Measurements from ENCODE around the gene PAM16. TPM values are rescaled to one million over a fixed set of nuclear protein-coding genes. Genes with fewer than 3 reads are reported as not detected.

Gene PAM16
- total and polyA plus RNA-seq, 2 of the 8 experiments (the other 6 are each of a cell fraction or from before 2014, with no cell fraction given): 78.3 to 198 TPM

DNA sequence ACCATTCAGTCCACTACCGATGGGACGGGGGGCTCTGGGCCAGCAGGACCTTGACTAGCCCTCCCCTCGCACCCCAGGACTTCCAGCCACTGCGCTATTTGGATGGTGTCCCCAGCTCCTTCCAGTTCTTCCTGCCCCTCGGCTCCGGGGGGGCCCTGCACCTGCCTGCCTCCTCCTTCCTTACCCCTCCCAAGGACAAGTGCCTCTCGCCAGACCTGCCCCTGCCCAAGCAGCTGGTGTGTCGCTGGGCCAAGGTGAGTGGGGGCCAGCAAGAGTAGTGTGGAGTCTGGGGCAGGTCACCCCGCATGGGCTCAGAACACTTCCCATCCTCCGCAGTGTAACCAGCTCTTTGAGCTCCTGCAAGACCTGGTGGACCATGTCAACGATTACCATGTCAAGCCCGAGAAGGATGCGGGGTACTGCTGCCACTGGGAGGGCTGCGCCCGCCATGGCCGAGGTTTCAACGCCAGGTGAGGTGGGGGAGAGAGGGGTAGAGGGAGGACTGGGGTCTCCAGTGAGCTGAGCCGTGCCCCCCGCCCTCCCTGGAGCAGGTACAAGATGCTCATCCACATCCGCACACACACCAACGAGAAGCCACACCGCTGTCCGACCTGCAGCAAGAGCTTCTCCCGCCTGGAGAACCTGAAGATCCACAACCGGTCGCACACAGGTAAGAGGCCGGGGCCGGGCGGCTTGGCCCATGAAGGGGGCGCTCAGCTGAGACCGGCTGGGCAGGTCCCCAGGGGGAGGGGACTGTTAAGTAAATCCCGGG lies 16.2 kb downstream of the PAM16 start:
- H3K23me2 ChIP-seq (ENCODE audit: low read depth, low read length): no peaks in the 10 kb centered on the region
- no peak for DNase-seq (ENCODE audit: low read depth in 1 of 2, low spot score in 2 of 2)
- H4K20me1 ChIP-seq (replicated peaks in 1 of 2; ENCODE audit: control insufficient read depth in 1 of 2, insufficient read depth in 2 of 2, low read length in 2 of 2): peaks cover 9 to 23% of the 10 kb centered on the region in 2 experiments
- no peak overlapping the region for H3K18ac ChIP-seq (ENCODE audit: extremely low read depth, low read length)
- no peak overlapping the region for H2BK120ac ChIP-seq (replicated peaks; ENCODE audit: low read depth, low read length)
- H3K27ac ChIP-seq (ENCODE audit: low read depth, low read length): no peak overlapping the region
- H2BK5ac ChIP-seq (ENCODE audit: low read depth, low read length): no peak overlapping the region
- H3K79me1 ChIP-seq (ENCODE audit: low read depth, low read length): peaks cover 3% of the 10 kb centered on the region
- H2BK15ac ChIP-seq (ENCODE audit: low read length): no peak overlapping the region
- no peak overlapping the region for H3K4ac ChIP-seq (replicated peaks; ENCODE audit: insufficient read length, low read depth, low read length)
- no peak overlapping the region for H4K5ac ChIP-seq (ENCODE audit: insufficient read length, low read depth, low read length)
- no peak overlapping the region for H2AK5ac ChIP-seq (ENCODE audit: low read depth, low read length)
- H3K27me3 ChIP-seq (replicated peaks in 1 of 4; ENCODE audit: control insufficient read depth in 3 of 4, extremely low read depth in 1 of 4, insufficient read depth in 3 of 4, low read length in 3 of 4): no peaks in the 10 kb centered on the region
- H4K91ac ChIP-seq (replicated peaks; ENCODE audit: insufficient read length, low read length): no peak overlapping the region
- no peaks in the 10 kb centered on the region; a peak in 3 of 7 replicates for H3K4me1 ChIP-seq (replicated peaks in 1 of 4; ENCODE audit: control insufficient read depth in 3 of 4, insufficient read depth in 4 of 4, low read length in 3 of 4)
- no peak overlapping the region for H3K4me2 ChIP-seq (ENCODE audit: insufficient read depth in 1 of 2, low read depth in 2 of 2, low read length in 2 of 2)
- no peak overlapping the region for H3K4me3 ChIP-seq (ENCODE audit: extremely low read depth in 1 of 4, insufficient read depth in 2 of 4, low read depth in 3 of 4, low read length in 4 of 4)
- no peak overlapping the region for H2AFZ ChIP-seq (ENCODE audit: low read length)
- no peak overlapping the region for H3K9ac ChIP-seq (replicated peaks in 1 of 4; ENCODE audit: extremely low read depth in 1 of 4, low read depth in 3 of 4, low read length in 3 of 4)
- H3K79me2 ChIP-seq (ENCODE audit: control insufficient read depth in 1 of 2, insufficient read depth in 2 of 2, low read length in 2 of 2): 0 out of 4 replicates have a peak, but pooled peaks cover 0 to 3% of the 10 kb centered on the region in 2 experiments
- H3K23ac ChIP-seq (ENCODE audit: insufficient read length): no peak overlapping the region
- H2BK20ac ChIP-seq (ENCODE audit: low read length): no peak overlapping the region
- H3K56ac ChIP-seq (replicated peaks; ENCODE audit: insufficient read length, low read depth, low read length): no peak overlapping the region
- FAIRE-seq: no peak
- H3K14ac ChIP-seq (ENCODE audit: insufficient read length): no peak overlapping the region
- H3K36me3 ChIP-seq (ENCODE audit: control insufficient read depth in 2 of 4, insufficient read depth in 4 of 4, low read length in 3 of 4): peaks cover 0 to 6% (median 2%) of the 10 kb centered on the region in 4 experiments; a peak in 4 of 8 replicates
- H3K9me3 ChIP-seq (ENCODE audit: insufficient read depth in 2 of 2, low read depth in 1 of 2, low read length in 1 of 2): no peaks in the 10 kb centered on the region
- no peak for TF ChIP-seq PHF8 (conservative IDR thresholded peaks at IDR 0.05; ENCODE audit: low read depth, low read length)
- ChIA-PET POLR2A (ENCODE audit: partially characterized antibody) (interaction anchor here (0.6 to 16.2 kb wide), 10 partner anchors 9 to 70 kb away, joined by 3 to 154 read pairs (median 5); partner anchors contain the start of genes PAM16 and TFAP4), CTCF (ENCODE audit: partially characterized antibody) (interaction anchor here (0.6 to 17.1 kb wide), 17 partner anchors 9 to 808 kb away, joined by 3 to 211 read pairs (median 5); partner anchors contain the start of gene PAM16)
- no peak overlapping the region for H2BK12ac ChIP-seq (ENCODE audit: low read depth, low read length)
- 90% methylated on average over 32 of the region's 32 CpGs; no CpG with 5 or more reads in 1 of the 2 experiments for WGBS, 2 experiments (ENCODE audit: extremely low coverage in 1 of 2, insufficient coverage in 1 of 2, insufficient read length in 1 of 2, insufficient replicate concordance in 2 of 2, low coverage in 1 of 2, low lambda C conversion rate in 2 of 2, missing lambda C conversion rate in 1 of 2)
- H4K8ac ChIP-seq (ENCODE audit: extremely low read depth, insufficient read depth, low read length): no peak overlapping the region
